Uterus (tissue), 2 donors: ENCODE data around the gene TNPO3.

Experiments used
- POLR2A ChIP-seq, 2 donors: fragments of 450-650 bp; IDR thresholded peaks; one replicate each; pipeline ENCODE4 v1.6.1; 2016; ENCODE audit warnings: antibody characterized with exemption in 2 of 2, mild to moderate bottlenecking in 1 of 2, moderate library complexity in 1 of 2
- TF ChIP-seq, protein P1 (sequence below), 4 experiments: fragments of 200-600 bp in 2 of 4; fragments of 450-650 bp in 2 of 4; sonication (generic) in 2 of 4; IDR thresholded peaks; one replicate each; pipeline ENCODE4 v1.5.1; 2016 to 2019; ENCODE audit warnings: antibody characterized with exemption in 4 of 4, mild to moderate bottlenecking in 2 of 4, moderate library complexity in 1 of 4

- TF ChIP-seq, protein P1, sequence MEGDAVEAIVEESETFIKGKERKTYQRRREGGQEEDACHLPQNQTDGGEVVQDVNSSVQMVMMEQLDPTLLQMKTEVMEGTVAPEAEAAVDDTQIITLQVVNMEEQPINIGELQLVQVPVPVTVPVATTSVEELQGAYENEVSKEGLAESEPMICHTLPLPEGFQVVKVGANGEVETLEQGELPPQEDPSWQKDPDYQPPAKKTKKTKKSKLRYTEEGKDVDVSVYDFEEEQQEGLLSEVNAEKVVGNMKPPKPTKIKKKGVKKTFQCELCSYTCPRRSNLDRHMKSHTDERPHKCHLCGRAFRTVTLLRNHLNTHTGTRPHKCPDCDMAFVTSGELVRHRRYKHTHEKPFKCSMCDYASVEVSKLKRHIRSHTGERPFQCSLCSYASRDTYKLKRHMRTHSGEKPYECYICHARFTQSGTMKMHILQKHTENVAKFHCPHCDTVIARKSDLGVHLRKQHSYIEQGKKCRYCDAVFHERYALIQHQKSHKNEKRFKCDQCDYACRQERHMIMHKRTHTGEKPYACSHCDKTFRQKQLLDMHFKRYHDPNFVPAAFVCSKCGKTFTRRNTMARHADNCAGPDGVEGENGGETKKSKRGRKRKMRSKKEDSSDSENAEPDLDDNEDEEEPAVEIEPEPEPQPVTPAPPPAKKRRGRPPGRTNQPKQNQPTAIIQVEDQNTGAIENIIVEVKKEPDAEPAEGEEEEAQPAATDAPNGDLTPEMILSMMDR (IDR thresholded peaks at IDR 0.05) = no peak
- TF ChIP-seq POLR2A (IDR thresholded peaks at IDR 0.05) = no peak
Observed at GRCh38 chr7:128989961-128990360, 65.0 kb downstream of the TNPO3 start.
